ENCODE data around the gene PCSK1. TPM values are rescaled to one million over a fixed set of nuclear protein-coding genes. Genes with fewer than 3 reads are reported as not detected.

PCSK1 gene
- total RNA-seq, 1 donor from 2014 or later = not detected

DNA sequence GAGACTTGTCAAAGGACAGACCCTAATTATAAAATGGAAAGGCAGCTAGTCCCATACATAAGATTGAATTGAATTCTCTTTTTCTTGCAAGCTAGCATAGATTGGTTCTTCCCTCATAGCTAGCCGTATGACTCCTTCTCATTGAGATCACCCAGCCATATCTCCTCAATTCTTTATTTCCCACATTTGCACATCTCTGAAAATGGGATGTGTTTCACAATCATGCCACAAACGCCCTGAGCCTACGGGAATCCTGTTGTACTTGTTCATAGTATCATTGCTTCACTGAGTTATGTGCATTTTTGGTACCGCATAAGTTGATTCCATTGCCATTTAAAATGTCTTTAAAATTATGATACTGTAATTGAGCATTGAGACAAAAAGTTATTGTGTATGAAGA, 90.5 kb downstream of the PCSK1 start:
- TF ChIP-seq CTCF (IDR thresholded peaks at IDR 0.05) = no peak
- no peak overlapping the region for H3K4me3 Mint-ChIP-seq (ENCODE audit: unreplicated experiment)
- H3K27me3 Mint-ChIP-seq (ENCODE audit: unreplicated experiment) = no peaks in the 10 kb centered on the region
- no peak overlapping the region for H3K27ac Mint-ChIP-seq (ENCODE audit: unreplicated experiment)
- H3K36me3 Mint-ChIP-seq (ENCODE audit: unreplicated experiment) = no peaks in the 10 kb centered on the region
- DNase-seq (ENCODE audit: extremely low spot score, unreplicated experiment) = no peak
- H3K4me1 Mint-ChIP-seq (ENCODE audit: unreplicated experiment) = peaks cover 26% of the 10 kb centered on the region
- H3K9me3 Mint-ChIP-seq (ENCODE audit: unreplicated experiment) = no peaks in the 10 kb centered on the region

Other genes starting within 250 kb of the PCSK1 start
- 144 and 154 TPM in 2 replicates for gene CAST, start 229.1 kb upstream of the PCSK1 start, total RNA-seq

Data from osteocyte (in vitro differentiated cells).